ENCODE data around the gene RSPRY1.

Gene RSPRY1

GRCh38 chr16:57153841-57154240, 32.3 kb upstream of the RSPRY1 start:
- H3K4me3 ChIP-seq (replicated peaks; ENCODE audit: low read depth, low read length), result no peak overlapping the region
- no peak for DNase-seq (ENCODE audit: extremely low read depth, low read depth)
- TF ChIP-seq CTCF (IDR thresholded peaks at IDR 0.05; ENCODE audit: low read depth, low read length, missing control alignments), result no peak

DNA sequence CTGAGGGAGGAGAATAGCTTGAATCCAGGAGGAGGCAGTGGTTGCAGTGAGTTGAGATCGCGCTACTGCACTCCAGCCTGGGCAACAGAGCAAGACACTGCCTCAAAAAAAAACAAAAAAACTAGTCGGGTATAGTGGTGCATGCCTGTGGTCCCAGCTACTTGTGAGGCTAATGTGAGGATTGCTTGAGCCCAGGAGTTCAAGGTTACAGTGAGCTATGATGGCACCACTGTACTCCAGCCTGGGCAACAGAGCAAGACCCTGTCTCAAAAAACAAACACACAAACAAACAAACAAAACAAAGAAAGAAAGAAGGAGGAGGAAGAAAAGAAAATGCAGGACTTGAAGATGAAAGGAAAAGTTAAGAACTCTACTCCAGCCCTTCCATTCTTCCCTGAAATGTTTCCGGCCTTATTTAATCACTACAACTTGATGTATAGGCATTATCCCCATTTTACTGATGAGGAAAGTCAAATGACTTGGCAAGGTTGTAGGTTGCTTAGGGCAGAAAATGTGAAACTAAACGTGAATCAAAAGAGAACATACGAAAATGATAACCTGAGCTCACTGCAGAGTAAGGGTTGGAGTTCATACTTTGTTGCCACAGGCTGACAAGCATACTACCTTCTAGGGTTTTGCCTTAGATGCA, 30.3 kb upstream of the RSPRY1 start:
- H3K4me3 ChIP-seq (replicated peaks; ENCODE audit: low read depth, low read length), result no peak overlapping the region
- no peak for TF ChIP-seq CTCF (IDR thresholded peaks at IDR 0.05; ENCODE audit: low read depth, low read length, missing control alignments)
- DNase-seq (ENCODE audit: extremely low read depth, low read depth), result no peak

DNA sequence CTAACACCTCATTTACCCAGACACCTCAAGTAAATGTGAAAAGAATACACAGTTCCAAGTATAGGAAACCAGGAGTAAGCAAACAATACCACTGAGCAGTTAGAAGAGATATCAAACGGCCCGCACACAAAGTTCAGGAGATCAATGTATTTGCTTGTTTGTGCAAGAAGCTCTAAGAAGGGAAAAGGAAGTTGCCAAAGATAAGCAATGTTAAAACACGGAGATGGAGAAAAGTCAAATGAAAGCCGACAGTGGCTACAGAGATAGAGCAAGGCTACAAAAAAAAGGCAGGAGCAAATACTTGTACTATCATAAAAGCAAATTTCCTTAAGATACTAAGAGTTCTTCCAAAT, 29.8 kb upstream of the RSPRY1 start:
- TF ChIP-seq CTCF (IDR thresholded peaks at IDR 0.05; ENCODE audit: low read depth, low read length, missing control alignments), result no peak
- DNase-seq (ENCODE audit: extremely low read depth, low read depth), result no peak
- no peak overlapping the region for H3K4me3 ChIP-seq (replicated peaks; ENCODE audit: low read depth, low read length)

- no peak for DNase-seq (ENCODE audit: extremely low read depth, low read depth)
- no peak overlapping the region for H3K4me3 ChIP-seq (replicated peaks; ENCODE audit: low read depth, low read length)
- TF ChIP-seq CTCF (IDR thresholded peaks at IDR 0.05; ENCODE audit: low read depth, low read length, missing control alignments), result no peak
These were observed 28.6 kb upstream of the RSPRY1 start for GRCh38 chr16:57157533-57157932.

DNA sequence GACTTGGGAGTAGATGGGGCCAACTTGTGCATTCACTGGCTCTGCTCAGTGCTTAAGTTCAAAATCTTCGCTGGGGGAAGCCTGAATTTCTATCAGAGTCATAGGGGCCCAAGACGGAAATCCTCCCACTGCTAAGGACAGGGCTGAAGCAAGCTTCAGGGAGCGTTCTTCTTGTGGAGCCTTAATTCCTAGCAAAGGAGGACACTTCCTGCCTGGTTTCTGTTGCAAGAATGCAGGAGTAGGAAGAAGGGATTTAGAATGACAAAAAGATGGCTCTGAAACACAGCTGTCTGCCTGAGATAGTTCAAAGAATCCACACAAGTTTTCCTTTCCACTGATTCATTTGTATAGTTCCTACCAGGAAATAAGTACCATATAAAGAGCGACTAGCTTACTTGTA, 26.7 kb upstream of the RSPRY1 start:
- no peak for DNase-seq (ENCODE audit: extremely low read depth, low read depth)
- TF ChIP-seq CTCF (IDR thresholded peaks at IDR 0.05; ENCODE audit: low read depth, low read length, missing control alignments), result no peak
- H3K4me3 ChIP-seq (replicated peaks; ENCODE audit: low read depth, low read length), result no peak overlapping the region

DNA sequence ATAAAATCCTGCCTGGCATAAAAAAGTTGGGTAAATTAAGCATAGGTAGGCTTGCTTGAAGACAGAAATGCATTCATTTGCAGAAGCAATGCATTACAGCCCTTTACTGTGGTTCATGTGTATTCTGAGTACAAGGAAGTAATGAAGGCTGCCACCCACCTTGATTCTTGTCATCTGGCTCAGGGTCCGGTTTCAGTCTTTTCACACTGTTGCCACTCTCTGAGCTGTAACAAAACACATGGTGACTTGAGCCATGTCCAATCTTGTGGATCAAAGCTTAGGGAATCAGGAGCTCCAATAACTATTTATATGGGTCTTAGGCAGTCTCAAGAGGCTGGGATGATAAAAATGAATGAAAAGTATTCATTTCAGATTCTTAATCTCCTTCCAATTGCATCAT, 22.3 kb upstream of the RSPRY1 start:
- H3K4me3 ChIP-seq (replicated peaks; ENCODE audit: low read depth, low read length), result no peak overlapping the region
- TF ChIP-seq CTCF (IDR thresholded peaks at IDR 0.05; ENCODE audit: low read depth, low read length, missing control alignments), result no peak
- no peak for DNase-seq (ENCODE audit: extremely low read depth, low read depth)

DNA sequence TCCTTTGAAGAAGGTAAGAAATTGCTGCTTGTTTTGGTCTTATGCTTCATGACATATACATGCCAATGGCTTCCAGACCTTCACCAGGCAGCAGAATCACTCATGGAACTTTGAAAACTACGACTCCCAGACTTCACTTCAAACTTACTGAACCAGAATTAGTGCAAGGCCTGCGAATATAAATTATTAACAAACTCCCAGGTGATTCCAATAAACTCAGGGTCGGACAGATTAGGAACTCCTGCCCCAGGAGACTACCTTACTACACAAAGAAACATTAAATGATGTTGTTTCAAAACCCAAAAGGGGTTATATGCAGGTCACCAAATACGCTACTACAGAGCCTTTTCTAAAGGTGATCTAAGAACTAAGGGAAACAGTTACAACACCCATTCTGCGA, 20.6 kb upstream of the RSPRY1 start:
- no peak for DNase-seq (ENCODE audit: extremely low read depth, low read depth)
- TF ChIP-seq CTCF (IDR thresholded peaks at IDR 0.05; ENCODE audit: low read depth, low read length, missing control alignments), result no peak
- H3K4me3 ChIP-seq (replicated peaks; ENCODE audit: low read depth, low read length), result no peak overlapping the region
